Loucy (cell line): Measurements from ENCODE around the gene HBE1.

ENCODE experiments used
- H2AFZ ChIP-seq: fragments of 200-600 bp; sonication (generic); 2 replicates; pipeline ENCODE4 v1.6.0; 2016; ENCODE audit warnings: antibody characterized with exemption, mild to moderate bottlenecking, low read length, moderate library complexity
- H3F3A ChIP-seq: fragments of 200-600 bp; 2 replicates; pipeline ENCODE4 v1.6.0; 2016; ENCODE audit warnings: antibody characterized with exemption, low read depth, mild to moderate bottlenecking
- H3K27me3 ChIP-seq: fragments of 200-600 bp; sonication (generic); 2 replicates; pipeline ENCODE4 v1.6.1; 2014; ENCODE audit warnings: low read length, mild to moderate bottlenecking; ENCODE audit not compliant: insufficient read depth, poor library complexity, severe bottlenecking
- H3K36me3 ChIP-seq: fragments of 200-600 bp; sonication (generic); 2 replicates; pipeline ENCODE4 v1.6.1; 2016; ENCODE audit warnings: low read length; ENCODE audit not compliant: insufficient read depth
- H3K4me1 ChIP-seq: fragments of 200-600 bp; sonication (generic); 2 replicates; pipeline ENCODE4 v1.5.1; 2014; ENCODE audit warnings: low read length, mild to moderate bottlenecking; ENCODE audit not compliant: insufficient read depth, poor library complexity, severe bottlenecking
- H3K4me2 ChIP-seq: fragments of 200-600 bp; sonication (generic); 2 replicates; pipeline ENCODE4 v1.6.0; 2014; ENCODE audit warnings: antibody characterized with exemption, low read length, low read depth, mild to moderate bottlenecking; ENCODE audit not compliant: poor library complexity, severe bottlenecking
- H3K4me3 ChIP-seq: fragments of 200-600 bp; sonication (generic); 2 replicates; pipeline ENCODE4 v1.5.1; 2014; ENCODE audit warnings: low read length, mild to moderate bottlenecking, mixed read lengths; ENCODE audit not compliant: poor library complexity, severe bottlenecking
- H3K79me2 ChIP-seq: fragments of 200-600 bp; sonication (generic); 2 replicates; pipeline ENCODE4 v1.6.1; 2014; ENCODE audit warnings: low read length; ENCODE audit not compliant: insufficient read depth
- H3K9ac ChIP-seq: fragments of 200-600 bp; sonication (generic); 2 replicates; pipeline ENCODE4 v1.6.0; 2014; ENCODE audit warnings: mild to moderate bottlenecking, low read depth, low read length, moderate library complexity; ENCODE audit not compliant: poor library complexity, severe bottlenecking
- H3K9me2 ChIP-seq: fragments of 200-600 bp; sonication (generic); replicated peaks from 2 replicates; pipeline ENCODE4 v1.6.1; 2016; ENCODE audit warnings: low read depth, low read length, mixed read lengths
- H3K9me3 ChIP-seq: fragments of 200-600 bp; sonication (generic); 2 replicates; pipeline ENCODE4 v1.6.1; 2014; ENCODE audit warnings: mild to moderate bottlenecking, antibody characterized with exemption, low read length, low read depth; ENCODE audit not compliant: insufficient read depth
- H4K20me1 ChIP-seq: fragments of 200-600 bp; sonication (generic); 2 replicates; pipeline ENCODE4 v1.6.0; 2014; ENCODE audit warnings: antibody characterized with exemption, low read length, mild to moderate bottlenecking; ENCODE audit not compliant: insufficient read depth, poor library complexity, severe bottlenecking
- CTCF ChIP-seq: fragments of 200-600 bp; sonication (generic); conservative IDR thresholded peaks from 2 replicates; pipeline ENCODE4 v1.5.1; 2014; ENCODE audit warnings: mild to moderate bottlenecking, antibody characterized with exemption, low read length
- EZH2phosphoT487 ChIP-seq: fragments of 200-600 bp; IDR thresholded peaks from 2 replicates; pipeline ENCODE4 v1.6.1; 2018; ENCODE audit warnings: antibody characterized with exemption, mild to moderate bottlenecking, moderate library complexity, borderline replicate concordance

The HBE1 gene

GRCh38 chr11:5252919-5253265 is 16.9 kb downstream of the HBE1 start:
- H3F3A ChIP-seq, result no peaks in the 10 kb centered on the region
- H3K9me3 ChIP-seq, result no peaks in the 10 kb centered on the region
- no peak overlapping the region for H3K9ac ChIP-seq
- H2AFZ ChIP-seq, result no peak overlapping the region
- H3K4me3 ChIP-seq, result no peak overlapping the region
- TF ChIP-seq EZH2phosphoT487, result no peak
- no peak for TF ChIP-seq CTCF
- H3K9me2 ChIP-seq, result no peaks in the 10 kb centered on the region
- no peaks in the 10 kb centered on the region for H3K4me1 ChIP-seq
- no peak overlapping the region for H3K4me2 ChIP-seq
- no peaks in the 10 kb centered on the region for H4K20me1 ChIP-seq
- H3K79me2 ChIP-seq, result no peaks in the 10 kb centered on the region
- no peaks in the 10 kb centered on the region for H3K36me3 ChIP-seq
- H3K27me3 ChIP-seq, result no peaks in the 10 kb centered on the region

- H3F3A ChIP-seq, result no peaks in the 10 kb centered on the region
- H2AFZ ChIP-seq, result no peak overlapping the region
- no peaks in the 10 kb centered on the region for H3K27me3 ChIP-seq
- H3K79me2 ChIP-seq, result no peaks in the 10 kb centered on the region
- TF ChIP-seq EZH2phosphoT487 (no peak), CTCF (no peak)
- H3K36me3 ChIP-seq, result no peaks in the 10 kb centered on the region
- H3K9me2 ChIP-seq, result no peaks in the 10 kb centered on the region
- H3K9me3 ChIP-seq, result no peaks in the 10 kb centered on the region
- no peaks in the 10 kb centered on the region for H4K20me1 ChIP-seq
- no peak overlapping the region for H3K9ac ChIP-seq
- no peak overlapping the region for H3K4me2 ChIP-seq
- no peak overlapping the region for H3K4me3 ChIP-seq
- H3K4me1 ChIP-seq, result no peaks in the 10 kb centered on the region
Observed at GRCh38 chr11:5252192-5252918, 17.4 kb downstream of the HBE1 start.

- no peaks in the 10 kb centered on the region for H3K9me3 ChIP-seq
- H3F3A ChIP-seq, result no peaks in the 10 kb centered on the region
- H3K4me2 ChIP-seq, result no peak overlapping the region
- H3K36me3 ChIP-seq, result no peaks in the 10 kb centered on the region
- no peak overlapping the region for H2AFZ ChIP-seq
- no peaks in the 10 kb centered on the region for H3K27me3 ChIP-seq
- no peak for TF ChIP-seq CTCF
- no peak for TF ChIP-seq EZH2phosphoT487
- no peaks in the 10 kb centered on the region for H3K9me2 ChIP-seq
- H4K20me1 ChIP-seq, result no peaks in the 10 kb centered on the region
- no peak overlapping the region for H3K9ac ChIP-seq
- H3K4me3 ChIP-seq, result no peak overlapping the region
- no peaks in the 10 kb centered on the region for H3K79me2 ChIP-seq
- no peaks in the 10 kb centered on the region for H3K4me1 ChIP-seq
Observed at GRCh38 chr11:5251746-5252145, 18.0 kb downstream of the HBE1 start.
